ENCODE measurements around the gene CDC73.

DNA sequence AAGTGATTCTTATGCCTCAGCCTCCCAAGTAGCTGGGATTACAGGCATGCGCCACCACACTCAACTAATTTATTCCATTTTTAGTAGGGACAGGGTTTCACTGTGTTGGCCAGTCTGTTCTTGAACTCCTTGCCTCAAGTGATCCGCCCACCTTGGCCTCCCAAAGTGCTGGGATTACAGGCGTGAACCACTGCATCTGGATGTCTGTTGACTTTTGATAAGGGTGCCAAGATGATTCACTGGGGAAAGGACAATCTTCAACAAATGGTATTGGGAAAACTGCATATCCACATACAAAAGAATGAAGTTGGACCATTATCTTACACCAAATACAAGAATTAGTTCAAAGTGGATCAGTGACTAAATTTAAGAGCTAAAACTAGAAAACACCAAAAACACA lies 42.6 kb upstream of the CDC73 start:
- TF ChIP-seq, protein P1, sequence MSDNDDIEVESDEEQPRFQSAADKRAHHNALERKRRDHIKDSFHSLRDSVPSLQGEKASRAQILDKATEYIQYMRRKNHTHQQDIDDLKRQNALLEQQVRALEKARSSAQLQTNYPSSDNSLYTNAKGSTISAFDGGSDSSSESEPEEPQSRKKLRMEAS (IDR thresholded peaks at IDR 0.05): no peak
- TF ChIP-seq, protein P2, sequence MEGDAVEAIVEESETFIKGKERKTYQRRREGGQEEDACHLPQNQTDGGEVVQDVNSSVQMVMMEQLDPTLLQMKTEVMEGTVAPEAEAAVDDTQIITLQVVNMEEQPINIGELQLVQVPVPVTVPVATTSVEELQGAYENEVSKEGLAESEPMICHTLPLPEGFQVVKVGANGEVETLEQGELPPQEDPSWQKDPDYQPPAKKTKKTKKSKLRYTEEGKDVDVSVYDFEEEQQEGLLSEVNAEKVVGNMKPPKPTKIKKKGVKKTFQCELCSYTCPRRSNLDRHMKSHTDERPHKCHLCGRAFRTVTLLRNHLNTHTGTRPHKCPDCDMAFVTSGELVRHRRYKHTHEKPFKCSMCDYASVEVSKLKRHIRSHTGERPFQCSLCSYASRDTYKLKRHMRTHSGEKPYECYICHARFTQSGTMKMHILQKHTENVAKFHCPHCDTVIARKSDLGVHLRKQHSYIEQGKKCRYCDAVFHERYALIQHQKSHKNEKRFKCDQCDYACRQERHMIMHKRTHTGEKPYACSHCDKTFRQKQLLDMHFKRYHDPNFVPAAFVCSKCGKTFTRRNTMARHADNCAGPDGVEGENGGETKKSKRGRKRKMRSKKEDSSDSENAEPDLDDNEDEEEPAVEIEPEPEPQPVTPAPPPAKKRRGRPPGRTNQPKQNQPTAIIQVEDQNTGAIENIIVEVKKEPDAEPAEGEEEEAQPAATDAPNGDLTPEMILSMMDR (IDR thresholded peaks at IDR 0.05; ENCODE audit: low read depth, low read length, missing input control): no peak
- TF ChIP-seq HNF4G (IDR thresholded peaks at IDR 0.05): no peak
- TF ChIP-seq RAD21 (IDR thresholded peaks at IDR 0.05): no peak
- no peak for TF ChIP-seq EGR1 (IDR thresholded peaks at IDR 0.05; ENCODE audit: low read depth in 2 of 2)
- TF ChIP-seq GABPA (IDR thresholded peaks at IDR 0.05 in 1 of 2, conservative IDR thresholded peaks at IDR 0.05 in 1 of 2): no peak
- TF ChIP-seq, protein P3, sequence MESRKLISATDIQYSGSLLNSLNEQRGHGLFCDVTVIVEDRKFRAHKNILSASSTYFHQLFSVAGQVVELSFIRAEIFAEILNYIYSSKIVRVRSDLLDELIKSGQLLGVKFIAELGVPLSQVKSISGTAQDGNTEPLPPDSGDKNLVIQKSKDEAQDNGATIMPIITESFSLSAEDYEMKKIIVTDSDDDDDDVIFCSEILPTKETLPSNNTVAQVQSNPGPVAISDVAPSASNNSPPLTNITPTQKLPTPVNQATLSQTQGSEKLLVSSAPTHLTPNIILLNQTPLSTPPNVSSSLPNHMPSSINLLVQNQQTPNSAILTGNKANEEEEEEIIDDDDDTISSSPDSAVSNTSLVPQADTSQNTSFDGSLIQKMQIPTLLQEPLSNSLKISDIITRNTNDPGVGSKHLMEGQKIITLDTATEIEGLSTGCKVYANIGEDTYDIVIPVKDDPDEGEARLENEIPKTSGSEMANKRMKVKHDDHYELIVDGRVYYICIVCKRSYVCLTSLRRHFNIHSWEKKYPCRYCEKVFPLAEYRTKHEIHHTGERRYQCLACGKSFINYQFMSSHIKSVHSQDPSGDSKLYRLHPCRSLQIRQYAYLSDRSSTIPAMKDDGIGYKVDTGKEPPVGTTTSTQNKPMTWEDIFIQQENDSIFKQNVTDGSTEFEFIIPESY (IDR thresholded peaks at IDR 0.05): no peak
- TF ChIP-seq SP1 (IDR thresholded peaks at IDR 0.05): no peak
- TF ChIP-seq, protein P4, sequence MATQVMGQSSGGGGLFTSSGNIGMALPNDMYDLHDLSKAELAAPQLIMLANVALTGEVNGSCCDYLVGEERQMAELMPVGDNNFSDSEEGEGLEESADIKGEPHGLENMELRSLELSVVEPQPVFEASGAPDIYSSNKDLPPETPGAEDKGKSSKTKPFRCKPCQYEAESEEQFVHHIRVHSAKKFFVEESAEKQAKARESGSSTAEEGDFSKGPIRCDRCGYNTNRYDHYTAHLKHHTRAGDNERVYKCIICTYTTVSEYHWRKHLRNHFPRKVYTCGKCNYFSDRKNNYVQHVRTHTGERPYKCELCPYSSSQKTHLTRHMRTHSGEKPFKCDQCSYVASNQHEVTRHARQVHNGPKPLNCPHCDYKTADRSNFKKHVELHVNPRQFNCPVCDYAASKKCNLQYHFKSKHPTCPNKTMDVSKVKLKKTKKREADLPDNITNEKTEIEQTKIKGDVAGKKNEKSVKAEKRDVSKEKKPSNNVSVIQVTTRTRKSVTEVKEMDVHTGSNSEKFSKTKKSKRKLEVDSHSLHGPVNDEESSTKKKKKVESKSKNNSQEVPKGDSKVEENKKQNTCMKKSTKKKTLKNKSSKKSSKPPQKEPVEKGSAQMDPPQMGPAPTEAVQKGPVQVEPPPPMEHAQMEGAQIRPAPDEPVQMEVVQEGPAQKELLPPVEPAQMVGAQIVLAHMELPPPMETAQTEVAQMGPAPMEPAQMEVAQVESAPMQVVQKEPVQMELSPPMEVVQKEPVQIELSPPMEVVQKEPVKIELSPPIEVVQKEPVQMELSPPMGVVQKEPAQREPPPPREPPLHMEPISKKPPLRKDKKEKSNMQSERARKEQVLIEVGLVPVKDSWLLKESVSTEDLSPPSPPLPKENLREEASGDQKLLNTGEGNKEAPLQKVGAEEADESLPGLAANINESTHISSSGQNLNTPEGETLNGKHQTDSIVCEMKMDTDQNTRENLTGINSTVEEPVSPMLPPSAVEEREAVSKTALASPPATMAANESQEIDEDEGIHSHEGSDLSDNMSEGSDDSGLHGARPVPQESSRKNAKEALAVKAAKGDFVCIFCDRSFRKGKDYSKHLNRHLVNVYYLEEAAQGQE (IDR thresholded peaks at IDR 0.05): no peak
- no peak for TF ChIP-seq YY1 (IDR thresholded peaks at IDR 0.05)
- TF ChIP-seq RXRA (IDR thresholded peaks at IDR 0.05): no peak
- no peak for TF ChIP-seq TAF1 (conservative IDR thresholded peaks at IDR 0.05)
- TF ChIP-seq JUND (IDR thresholded peaks at IDR 0.05): no peak
- no peak for TF ChIP-seq FOXA1 (IDR thresholded peaks at IDR 0.05)
